Measurements from ENCODE around the gene ANKRD28.
"Not testable (repeated sequence)": the region's sequence is repeated elsewhere in the genome, so short reads cannot be mapped to it uniquely, and the experiment has no call there.

Gene ANKRD28

GRCh38 chr3:15628967-15629366, 168.8 kb downstream of the ANKRD28 start:
- no peak for TF ChIP-seq CTCF (conservative IDR thresholded peaks at IDR 0.05; ENCODE audit: low read length)
- no peak for DNase-seq (ENCODE audit: low read depth)
- H3K4me3 ChIP-seq (ENCODE audit: low read length): no peak overlapping the region

DNA sequence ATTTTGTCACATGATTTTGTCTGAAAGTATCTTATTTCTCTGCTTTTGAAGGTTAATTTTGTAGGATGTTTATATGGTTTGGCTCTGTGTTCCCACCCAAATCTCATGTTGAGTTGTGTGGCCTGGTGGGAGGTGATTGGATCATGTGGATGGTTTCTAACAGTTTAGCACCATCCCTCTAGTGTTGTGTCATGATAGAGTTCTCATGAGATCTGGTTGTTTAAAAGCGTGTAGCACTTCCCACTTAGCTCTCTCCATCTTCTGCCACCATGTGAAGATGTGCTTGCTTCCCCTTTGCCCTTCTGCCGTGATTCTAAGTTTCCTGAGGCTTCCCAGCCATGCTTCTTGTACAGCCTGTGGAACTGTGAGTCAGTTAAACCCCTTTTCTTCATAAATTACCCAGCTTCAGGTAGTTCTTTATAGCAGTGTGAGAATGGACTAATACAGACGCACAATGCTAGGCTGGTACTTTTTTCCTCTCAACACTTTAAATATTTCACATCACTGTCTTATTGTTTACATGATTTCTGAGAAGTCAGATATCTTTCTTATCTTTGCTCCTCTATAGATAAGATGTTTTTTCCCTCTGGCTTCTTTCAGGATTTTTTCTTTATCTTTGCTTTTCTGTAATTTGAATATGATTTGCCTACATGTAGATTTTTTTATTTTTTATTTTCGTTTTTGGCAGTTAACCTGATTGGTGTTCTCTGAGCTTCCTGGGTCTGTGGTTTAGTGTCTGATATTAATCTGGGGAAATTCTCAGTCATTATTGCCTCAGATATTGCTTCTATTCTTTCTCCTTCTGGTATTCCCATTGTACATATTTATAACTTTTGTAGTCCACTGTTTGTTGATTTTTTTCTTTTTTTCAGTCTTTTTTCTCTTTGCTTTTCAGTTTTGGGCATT, 174.0 kb downstream of the ANKRD28 start:
- TF ChIP-seq CTCF (conservative IDR thresholded peaks at IDR 0.05; ENCODE audit: low read length): no peak
- H3K4me3 ChIP-seq (ENCODE audit: low read length): no peak overlapping the region
- no peak for DNase-seq (ENCODE audit: low read depth)

GRCh38 chr3:15619659-15620464, 177.9 kb downstream of the ANKRD28 start:
- H3K4me3 ChIP-seq (ENCODE audit: low read length); DNase-seq (ENCODE audit: low read depth): not testable (repeated sequence)

Data from AG10803 (cell line).